ENCODE results near the gene FCSK.

FCSK gene

GRCh38 chr16:70481929-70482536 lies 27.6 kb downstream of the FCSK start:
- DNase-seq: no peak

- DNase-seq: no peak
These were observed 28.2 kb downstream of the FCSK start for GRCh38 chr16:70482624-70483023.

GRCh38 chr16:70483426-70483825 lies 29.0 kb downstream of the FCSK start:
- DNase-seq: no peak

GRCh38 chr16:70484867-70485266 lies 30.5 kb downstream of the FCSK start:
- DNase-seq: no peak

GRCh38 chr16:70490261-70490660 lies 35.9 kb downstream of the FCSK start:
- DNase-seq: no peak

DNA sequence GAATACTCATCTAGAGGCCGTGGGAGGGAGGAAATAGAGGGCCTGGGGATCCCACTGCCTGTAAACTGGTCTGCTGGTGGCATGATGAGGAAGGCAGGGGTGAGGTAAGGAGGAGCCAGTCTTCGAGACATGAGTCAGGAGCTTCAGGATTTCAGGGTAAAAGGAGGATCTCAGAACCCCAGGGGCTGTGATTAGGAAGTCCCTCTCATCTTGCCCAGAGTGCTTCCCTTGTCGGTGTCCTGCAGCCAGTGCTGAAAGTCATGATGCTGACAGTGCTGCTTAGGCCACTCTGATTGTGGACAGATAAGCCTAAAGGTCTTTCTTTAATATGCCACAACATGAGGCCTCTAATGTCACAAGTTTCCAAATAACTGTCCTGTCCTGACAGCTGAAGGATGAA lies 39.4 kb downstream of the FCSK start:
- DNase-seq: no peak

DNA sequence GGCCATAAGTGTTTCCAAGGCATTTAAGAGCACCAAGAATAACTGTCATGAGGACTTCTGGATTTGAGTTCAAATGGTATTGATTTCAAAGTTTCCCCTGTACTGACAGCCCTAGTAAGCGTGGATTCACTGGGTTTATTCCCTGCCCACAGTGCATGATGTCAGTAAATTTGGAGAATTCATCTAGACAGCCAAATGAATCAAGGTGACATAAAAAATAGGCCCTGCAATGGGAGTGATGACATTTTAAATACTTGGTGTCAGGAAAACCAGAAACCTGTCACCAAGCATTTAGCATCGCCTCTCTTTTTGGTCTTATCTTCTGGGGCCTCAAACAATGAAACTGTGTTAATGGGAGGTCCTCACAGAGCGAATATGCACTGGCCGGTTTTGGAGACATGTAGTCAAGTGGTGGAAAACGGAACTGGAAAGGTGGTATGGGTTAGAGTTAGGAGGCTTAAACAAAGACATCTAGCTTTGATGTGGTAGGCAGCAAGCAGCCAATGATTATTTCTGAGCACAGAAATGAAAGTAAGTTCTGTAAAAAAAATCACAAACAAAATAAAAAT lies 39.9 kb downstream of the FCSK start:
- DNase-seq: no peak

- DNase-seq: no peak
These were observed 40.4 kb downstream of the FCSK start for GRCh38 chr16:70494777-70495176.

GRCh38 chr16:70495425-70496182 lies 41.2 kb downstream of the FCSK start:
- no peak for DNase-seq

DNA sequence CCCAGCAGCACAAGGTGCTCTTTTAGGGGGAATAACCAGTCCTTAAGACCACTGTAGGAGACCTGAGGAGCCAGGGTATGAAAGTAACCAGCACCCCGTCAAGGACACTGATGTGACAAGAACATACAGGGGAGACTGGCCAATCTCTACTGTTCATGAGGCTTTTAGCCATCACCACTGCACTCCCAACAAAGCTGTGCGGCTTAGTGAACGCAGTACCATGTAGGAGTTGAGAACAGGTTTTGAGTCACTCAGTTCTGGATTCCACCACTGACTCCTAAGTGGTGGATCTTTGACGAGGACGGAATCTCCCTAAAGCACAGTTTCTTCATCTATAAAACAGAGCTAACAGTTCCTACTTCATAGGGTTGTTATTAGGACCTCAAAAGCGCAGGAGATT lies 42.1 kb downstream of the FCSK start:
- DNase-seq: no peak

DNA sequence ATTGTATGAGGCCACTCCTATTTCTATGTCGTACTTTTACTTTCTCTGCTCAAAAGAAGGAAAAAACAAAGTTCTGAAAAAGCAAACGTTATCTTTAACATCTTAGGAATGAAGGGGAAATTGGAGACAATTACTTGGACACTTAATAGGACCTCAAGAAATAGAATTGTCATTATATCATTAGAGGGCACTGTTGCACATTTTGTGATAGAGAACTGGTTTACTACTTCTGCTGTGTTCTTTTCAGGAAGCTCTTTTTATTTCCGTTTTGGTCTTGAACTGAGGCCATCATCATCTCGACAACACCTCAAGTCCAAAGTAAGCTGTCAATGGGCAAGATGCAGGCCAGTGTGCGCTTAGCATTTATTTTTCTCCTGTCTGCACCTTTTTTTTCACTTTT lies 54.4 kb downstream of the FCSK start:
- no peak for DNase-seq

- DNase-seq: no peak
These were observed 55.8 kb downstream of the FCSK start for GRCh38 chr16:70510216-70510615.

DNA sequence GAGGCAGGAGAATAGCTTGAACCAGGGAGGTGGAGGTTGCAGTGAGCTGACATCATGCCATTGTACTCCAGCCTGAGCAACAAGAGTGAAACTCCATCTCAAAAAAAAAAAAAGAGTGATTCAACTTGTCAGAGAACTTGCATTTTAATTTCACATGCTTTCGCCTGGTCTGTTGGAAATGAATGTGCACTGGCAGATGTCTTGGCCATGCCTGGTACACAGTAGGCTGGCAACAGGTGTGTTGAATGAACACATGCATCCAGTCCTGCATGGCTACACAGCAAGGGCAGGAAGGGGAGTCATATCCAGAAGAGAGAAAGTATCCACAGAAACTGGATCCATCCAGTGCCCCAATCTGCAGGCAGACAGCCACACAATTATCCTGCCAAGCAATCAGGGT lies 57.4 kb downstream of the FCSK start:
- DNase-seq: no peak

- DNase-seq: peak; percentile 18
These were observed 58.1 kb downstream of the FCSK start for GRCh38 chr16:70512456-70512855.

DNA sequence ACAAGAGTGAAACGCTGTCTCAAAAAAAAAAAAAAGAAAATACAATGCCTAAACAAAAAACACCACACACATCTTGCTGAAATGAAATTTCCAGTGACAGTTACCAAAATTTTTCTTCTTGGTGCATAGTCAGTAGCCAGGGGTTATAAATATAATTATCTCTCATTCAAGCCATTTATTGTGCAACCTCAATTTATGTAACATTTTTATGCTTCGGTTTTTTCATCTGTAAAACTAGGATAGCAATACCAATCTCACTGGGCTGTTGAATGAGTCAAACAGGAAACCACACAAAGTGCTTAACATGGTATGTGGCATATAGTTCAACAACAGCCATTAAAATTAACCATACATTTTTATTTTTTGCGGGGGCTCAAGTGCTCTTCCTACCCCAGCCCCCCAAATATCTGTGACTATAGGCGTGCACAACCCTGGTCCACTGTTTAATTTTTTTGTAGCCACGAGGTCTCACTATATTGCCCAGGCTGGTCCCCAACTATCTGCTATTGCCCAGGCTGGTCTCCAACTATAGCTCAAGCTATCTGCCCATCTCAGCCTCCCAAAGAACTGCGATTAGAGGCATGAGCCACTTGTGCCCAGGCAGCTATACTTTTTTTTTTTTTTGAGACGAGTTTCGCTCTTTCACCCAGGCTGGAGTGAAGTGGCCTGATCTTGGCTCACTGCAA lies 66.4 kb downstream of the FCSK start:
- peak; percentile 83 for DNase-seq

DNA sequence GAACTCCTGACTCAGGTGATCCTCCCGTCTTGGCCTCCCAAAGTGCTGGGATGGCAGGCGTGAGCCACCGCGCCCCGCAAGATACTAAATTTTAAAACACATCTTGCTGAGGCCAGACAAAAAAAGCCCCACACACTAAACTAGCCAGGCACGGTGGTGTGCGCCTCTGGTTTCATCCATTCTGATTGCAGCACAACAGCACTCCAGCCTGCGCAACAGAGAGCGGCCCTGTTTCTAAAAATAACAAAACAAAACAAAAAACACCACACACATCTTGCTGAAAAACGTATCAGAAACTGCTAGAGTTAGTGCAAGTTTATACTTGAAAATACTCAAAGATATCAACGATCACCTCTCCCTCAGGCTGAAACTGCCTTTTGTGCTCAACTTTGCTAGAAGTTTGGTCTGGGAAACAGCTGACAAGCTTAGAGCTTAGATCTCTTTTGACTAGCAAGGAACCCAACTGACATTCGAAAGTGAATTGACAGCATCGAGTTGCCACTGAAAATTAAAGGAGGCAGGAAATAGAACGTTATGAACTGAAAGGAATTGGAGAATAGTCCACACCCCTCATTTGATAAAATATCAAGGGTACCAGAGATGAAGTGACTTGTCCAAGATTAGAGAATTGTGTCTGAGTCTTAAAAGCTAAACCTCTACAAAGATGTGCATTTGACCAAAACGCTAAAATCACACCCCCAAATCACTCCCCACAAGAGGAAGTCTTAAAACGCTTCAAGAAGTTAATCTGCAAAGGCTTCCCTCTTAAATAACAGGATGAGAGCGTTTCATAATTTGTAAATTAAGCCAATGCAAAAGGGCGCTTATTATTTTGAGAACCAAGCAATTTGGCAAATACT lies 68.1 kb downstream of the FCSK start:
- DNase-seq: no peak

DNA sequence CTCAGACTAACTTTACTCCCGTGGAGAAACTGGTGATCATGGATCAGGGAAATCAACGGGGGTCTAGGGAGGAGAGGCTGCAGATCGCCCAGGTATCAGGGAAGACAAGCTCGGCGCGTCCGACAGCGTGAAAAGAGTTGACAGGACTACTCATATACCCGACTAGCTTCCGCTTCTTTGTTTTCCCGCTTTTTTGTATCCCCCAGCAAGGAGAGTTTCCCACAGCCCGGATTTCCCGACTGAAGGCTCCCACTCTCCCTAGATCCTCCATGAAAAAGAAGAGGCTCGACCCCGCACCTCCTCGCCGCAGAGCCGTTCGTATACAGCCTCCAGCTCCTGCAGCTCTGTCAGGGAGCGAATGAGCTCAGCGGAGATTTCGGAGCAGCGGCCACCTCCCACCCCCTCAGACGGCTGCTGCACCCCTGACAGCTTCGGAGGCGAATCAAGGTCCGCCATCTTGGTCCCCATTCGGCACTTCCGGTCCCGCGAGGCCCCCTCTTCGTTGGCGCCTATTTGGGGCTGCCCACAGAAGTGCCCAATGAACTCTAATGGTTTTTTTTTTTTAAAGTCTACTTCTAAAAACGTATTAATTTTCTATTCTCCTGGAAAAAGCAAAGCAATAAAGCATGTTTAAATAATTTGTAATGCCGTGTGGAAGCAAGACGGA lies 68.8 kb downstream of the FCSK start, which contains the start of gene COG4:
COG4 (minus strand) TSS at position 479 of the 667 bp plus-strand sequence; CDS start at position 468, 11 bp downstream.
- DNase-seq: peak; percentile 84

DNA sequence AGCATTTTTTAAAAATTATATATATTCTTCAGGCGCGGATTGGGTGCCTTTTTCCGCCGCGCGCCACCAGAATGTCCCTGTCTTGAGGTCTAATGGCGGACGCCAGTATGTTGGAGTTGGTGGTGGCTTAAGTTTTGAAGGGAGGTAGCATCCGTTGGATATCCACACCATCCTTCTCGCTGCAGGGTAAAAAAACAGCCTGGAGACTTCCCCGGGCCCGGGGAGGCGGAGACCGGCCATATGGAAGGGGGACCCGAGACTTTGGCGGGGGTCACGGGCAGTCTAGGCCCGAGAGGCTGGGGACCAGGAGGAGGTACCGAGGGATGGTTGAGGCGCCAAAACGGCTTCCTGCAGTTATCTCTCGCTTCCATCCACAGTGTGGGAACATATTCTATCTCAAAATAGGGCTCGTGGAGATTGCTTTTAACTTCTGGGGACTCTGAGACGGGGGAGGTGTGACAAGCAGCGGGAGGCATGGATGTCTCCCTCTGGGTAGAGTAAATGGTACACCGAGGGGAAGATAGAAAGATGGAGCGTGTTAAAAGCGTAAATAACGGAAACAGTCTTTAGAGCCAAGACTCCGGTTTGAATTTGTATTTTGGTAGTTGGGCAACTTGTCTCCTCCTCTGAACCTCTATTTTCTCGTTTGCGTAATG lies 69.5 kb downstream of the FCSK start, which contains the start of gene SF3B3:
SF3B3 (plus strand) TSS at position 74 of the 656 bp plus-strand sequence. CDS start 2,841 bp downstream, outside the sequence.
- DNase-seq: no peak

DNA sequence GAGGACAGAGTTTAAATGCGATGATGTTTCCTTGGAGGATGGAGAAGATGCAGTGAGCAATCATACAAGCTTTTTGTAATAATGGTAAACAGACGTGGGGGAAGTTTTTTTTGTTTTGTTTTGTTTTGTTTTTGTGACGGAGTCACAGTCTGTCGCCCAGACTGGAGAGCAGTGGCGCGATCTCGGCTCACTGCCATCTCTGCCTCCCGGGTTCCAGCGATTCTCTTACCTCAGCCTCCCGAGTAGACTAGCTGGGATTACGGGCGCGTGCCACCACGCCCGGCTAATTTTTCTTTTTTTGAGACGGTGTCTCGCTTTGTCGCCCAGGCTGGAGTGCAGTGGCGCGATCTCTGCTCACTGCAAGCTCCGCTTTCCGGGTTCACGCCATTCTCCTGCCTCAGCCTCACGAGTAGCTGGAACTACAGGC lies 70.0 kb downstream of the FCSK start:
- DNase-seq: peak; percentile 11

GRCh38 chr16:70526403-70526802 lies 72.0 kb downstream of the FCSK start:
- no peak for DNase-seq

GRCh38 chr16:70527315-70527996 lies 73.1 kb downstream of the FCSK start:
- DNase-seq: no peak
